Thoracic aorta (tissue), 2 donors: ENCODE data around the gene MAP3K9. TPM values are rescaled to one million over a fixed set of nuclear protein-coding genes. Genes with fewer than 3 reads are reported as not detected.

Experiments used
- ATAC-seq: fragments of 150-250 bp; one replicate; pipeline ENCODE4 v1.8.0; 2017; ENCODE audit warnings: low read depth; ENCODE audit not compliant: insufficient number of reproducible peaks, low FRiP score
- DNase-seq: peaks from one replicate; pipeline ENCODE4 v3.0.0-alpha.2; 2020; ENCODE audit warnings: low spot score
- H3K27ac ChIP-seq, 2 donors: fragments of 200-600 bp; sonication (generic); 1 replicate in 1 of 2; 2 replicates in 1 of 2; pipeline ENCODE4 v1.5.1; 2016; ENCODE audit warnings: mild to moderate bottlenecking in 2 of 2, moderate library complexity in 2 of 2
- H3K27me3 ChIP-seq: fragments of 200-600 bp; sonication (generic); replicated peaks from 2 replicates; pipeline ENCODE4 v1.6.0; 2016; ENCODE audit warnings: mild to moderate bottlenecking; ENCODE audit not compliant: insufficient read depth
- H3K36me3 ChIP-seq: fragments of 200-600 bp; sonication (generic); one replicate; pipeline ENCODE4 v1.5.1; 2016
- H3K4me1 ChIP-seq, 2 donors: fragments of 200-600 bp; sonication (generic); 1 replicate in 1 of 2; 2 replicates in 1 of 2; pipeline versions ENCODE4 v1.5.1 to v1.6.0; 2016; ENCODE audit warnings: low read depth in 2 of 2, mild to moderate bottlenecking in 1 of 2; ENCODE audit not compliant: control insufficient read depth in 1 of 2
- H3K4me3 ChIP-seq: fragments of 200-600 bp; sonication (generic); 2 replicates; pipeline ENCODE4 v1.5.1; 2016; ENCODE audit warnings: mild to moderate bottlenecking
- H3K9me3 ChIP-seq: fragments of 200-600 bp; sonication (generic); 2 replicates; pipeline ENCODE4 v1.5.1; 2016
- total RNA-seq, 2 donors: library from RNA; depleted of rRNA; stranded (reverse); fragments of >200 nt; gene quantifications; one replicate each; pipeline versions ENCODE4 v1.1.0 to v1.2.3, GENCODE V29; 2016
- TF ChIP-seq, protein P1 (sequence below): fragments of 200-600 bp; sonication (generic); IDR thresholded peaks from one replicate; pipeline ENCODE4 v1.5.1; 2019; ENCODE audit warnings: antibody characterized with exemption

MAP3K9 gene
- total RNA-seq, 2 donors from 2014 or later, result 0.63 to 1.1 TPM

DNA sequence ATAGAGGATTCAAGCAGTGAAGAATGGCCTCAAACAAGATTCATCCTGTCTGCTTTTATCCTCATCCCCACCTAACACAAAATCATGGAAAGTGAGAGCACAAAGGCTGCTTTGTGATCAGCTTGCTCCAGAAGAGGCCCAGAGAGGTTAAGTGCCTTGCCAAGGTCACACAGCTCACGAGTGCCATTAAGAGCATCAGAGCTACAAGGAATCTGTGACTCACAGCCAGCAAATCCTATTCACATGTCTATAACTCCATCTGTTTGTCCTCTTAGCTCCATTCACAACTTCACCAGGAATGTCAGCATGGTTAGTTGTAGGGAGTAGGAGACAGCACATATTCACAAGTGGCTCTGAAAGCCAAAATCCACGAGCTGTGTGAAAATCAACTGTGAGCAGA lies 87.8 kb downstream of the MAP3K9 start:
- Histone ChIP-seq H3K27ac (no peak overlapping the region), H3K27me3 (no peaks in the 10 kb centered on the region), H3K36me3 (no peaks in the 10 kb centered on the region), H3K4me1 (no peaks in the 10 kb centered on the region), H3K4me3 (no peak overlapping the region), H3K9me3 (no peaks in the 10 kb centered on the region)
- DNase-seq (no peak), ATAC-seq (no peak)
- TF ChIP-seq, protein P1, sequence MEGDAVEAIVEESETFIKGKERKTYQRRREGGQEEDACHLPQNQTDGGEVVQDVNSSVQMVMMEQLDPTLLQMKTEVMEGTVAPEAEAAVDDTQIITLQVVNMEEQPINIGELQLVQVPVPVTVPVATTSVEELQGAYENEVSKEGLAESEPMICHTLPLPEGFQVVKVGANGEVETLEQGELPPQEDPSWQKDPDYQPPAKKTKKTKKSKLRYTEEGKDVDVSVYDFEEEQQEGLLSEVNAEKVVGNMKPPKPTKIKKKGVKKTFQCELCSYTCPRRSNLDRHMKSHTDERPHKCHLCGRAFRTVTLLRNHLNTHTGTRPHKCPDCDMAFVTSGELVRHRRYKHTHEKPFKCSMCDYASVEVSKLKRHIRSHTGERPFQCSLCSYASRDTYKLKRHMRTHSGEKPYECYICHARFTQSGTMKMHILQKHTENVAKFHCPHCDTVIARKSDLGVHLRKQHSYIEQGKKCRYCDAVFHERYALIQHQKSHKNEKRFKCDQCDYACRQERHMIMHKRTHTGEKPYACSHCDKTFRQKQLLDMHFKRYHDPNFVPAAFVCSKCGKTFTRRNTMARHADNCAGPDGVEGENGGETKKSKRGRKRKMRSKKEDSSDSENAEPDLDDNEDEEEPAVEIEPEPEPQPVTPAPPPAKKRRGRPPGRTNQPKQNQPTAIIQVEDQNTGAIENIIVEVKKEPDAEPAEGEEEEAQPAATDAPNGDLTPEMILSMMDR, result no peak

DNA sequence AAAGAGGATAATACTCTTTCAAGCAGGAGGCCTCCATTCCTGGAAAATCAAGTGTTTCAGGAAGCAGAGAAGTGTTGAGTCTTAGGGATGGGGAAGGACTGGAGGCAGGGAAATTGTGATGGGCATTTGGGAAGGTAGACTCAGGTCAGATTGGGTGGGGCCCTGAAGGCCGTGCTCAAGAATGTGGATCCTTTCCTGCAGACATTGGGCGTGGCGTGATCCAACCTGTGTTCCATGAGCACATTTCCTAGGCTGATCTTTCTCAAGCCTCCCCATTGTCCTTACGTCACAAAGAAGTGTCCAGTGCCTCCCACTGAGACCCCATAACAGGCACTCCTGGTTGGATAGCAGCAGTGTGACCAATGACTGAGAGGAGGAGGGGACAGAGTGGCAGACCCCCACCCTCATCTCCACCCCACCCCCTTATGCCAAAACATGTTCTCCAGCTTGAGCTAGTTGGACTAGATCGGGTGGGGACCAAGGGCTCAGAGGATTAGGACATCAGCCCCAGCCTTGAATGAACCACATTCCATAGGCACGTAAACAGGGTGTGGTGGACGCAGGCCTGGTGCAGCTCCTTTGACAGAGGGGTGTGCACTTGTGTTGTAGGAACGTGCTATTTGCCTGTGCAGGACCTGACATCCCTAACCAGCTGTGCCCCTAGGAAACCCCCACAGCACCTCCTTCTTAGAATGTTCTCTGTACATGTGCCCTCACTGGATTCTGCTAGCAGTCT lies 90.8 kb downstream of the MAP3K9 start:
- DNase-seq (no peak), ATAC-seq (no peak)
- Histone ChIP-seq H3K4me1 (peaks cover 6 to 9% of the 10 kb centered on the region in 2 donors), H3K4me3 (no peak overlapping the region), H3K27me3 (no peaks in the 10 kb centered on the region), H3K36me3 (no peaks in the 10 kb centered on the region), H3K9me3 (no peaks in the 10 kb centered on the region), H3K27ac (no peak overlapping the region)
- TF ChIP-seq, protein P1, result no peak

DNA sequence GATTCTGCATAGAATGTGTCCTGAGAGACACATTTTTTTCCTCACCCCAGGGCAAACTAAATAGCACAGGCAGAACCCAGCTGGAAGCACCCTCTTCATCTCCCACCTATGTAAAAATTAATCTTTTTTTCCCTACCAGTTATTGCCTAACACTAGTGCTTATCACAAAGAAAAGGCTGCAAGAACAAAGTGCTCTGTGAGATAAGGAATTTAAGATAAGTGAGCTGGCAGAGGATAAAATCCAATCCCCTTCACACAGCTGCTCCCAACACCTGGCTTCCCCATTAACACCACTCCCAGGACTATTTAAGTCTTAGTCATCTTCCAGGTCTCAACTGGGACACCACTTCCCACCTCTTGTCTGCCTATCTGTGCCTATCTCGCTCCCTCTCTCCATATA lies 92.4 kb downstream of the MAP3K9 start:
- Histone ChIP-seq H3K4me1 (peaks cover 10 to 21% of the 10 kb centered on the region in 2 donors), H3K4me3 (no peak overlapping the region), H3K9me3 (no peaks in the 10 kb centered on the region), H3K27ac (no peak overlapping the region), H3K36me3 (no peaks in the 10 kb centered on the region), H3K27me3 (no peaks in the 10 kb centered on the region)
- TF ChIP-seq, protein P1, result no peak
- no peak for DNase-seq
- ATAC-seq, result no peak

DNA sequence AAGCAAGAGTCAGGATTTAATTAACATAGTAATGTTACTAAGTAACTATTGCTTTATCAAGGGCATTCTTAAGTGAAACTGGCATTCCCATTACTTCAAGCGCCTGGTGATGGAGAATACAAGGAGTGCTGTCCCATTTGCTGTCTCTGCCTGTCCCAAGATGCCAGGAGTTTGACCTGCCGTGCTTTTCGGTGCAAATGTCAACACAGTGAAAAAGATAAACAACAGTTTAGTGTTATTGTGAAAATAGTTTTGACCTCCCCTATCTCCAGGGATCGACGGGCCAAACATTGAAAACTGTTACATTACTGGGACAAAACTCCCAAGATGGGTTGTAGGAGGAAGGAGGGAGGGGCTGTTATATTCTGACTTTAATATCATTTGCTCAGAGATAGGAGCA lies 92.8 kb downstream of the MAP3K9 start:
- DNase-seq, result no peak
- no peak overlapping the region for H3K27ac ChIP-seq
- TF ChIP-seq, protein P1, result no peak
- H3K4me3 ChIP-seq, result no peak overlapping the region
- peaks cover 10 to 21% of the 10 kb centered on the region in 2 donors for H3K4me1 ChIP-seq
- H3K27me3 ChIP-seq, result no peaks in the 10 kb centered on the region
- ATAC-seq, result no peak
- H3K36me3 ChIP-seq, result no peaks in the 10 kb centered on the region
- H3K9me3 ChIP-seq, result no peaks in the 10 kb centered on the region

DNA sequence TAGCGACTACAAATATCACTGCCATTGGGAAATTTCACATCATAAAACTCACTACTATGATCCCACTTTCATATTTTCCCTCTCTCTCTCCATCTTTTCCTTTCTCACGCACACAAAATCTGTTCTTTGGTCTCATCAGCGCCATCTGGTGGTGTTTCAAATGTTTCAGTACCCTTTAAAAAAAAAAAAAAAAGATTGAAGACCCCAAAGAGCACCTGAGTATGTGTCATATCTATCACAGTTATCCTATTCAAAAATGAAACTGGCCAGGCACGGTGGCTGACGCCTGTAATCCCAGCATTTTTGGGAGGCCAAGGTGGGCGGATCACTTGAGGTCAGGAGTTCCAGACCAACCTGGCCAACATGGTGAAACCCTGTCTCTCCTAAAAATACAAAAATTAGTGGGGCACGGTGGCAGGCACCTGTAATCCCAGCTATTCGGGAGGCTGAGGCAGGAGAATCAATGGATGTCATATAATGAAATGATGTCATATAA lies 95.2 kb downstream of the MAP3K9 start:
- Histone ChIP-seq H3K36me3 (no peaks in the 10 kb centered on the region), H3K27me3 (no peaks in the 10 kb centered on the region), H3K4me3 (peak overlapping the region; percentile 48), H3K27ac (peak overlapping the region in 1 of 2 donors; percentile 68), H3K9me3 (no peaks in the 10 kb centered on the region), H3K4me1 (peaks cover 10 to 21% of the 10 kb centered on the region in 2 donors)
- TF ChIP-seq, protein P1, result peak; percentile 69
- ATAC-seq (peak; percentile 69), DNase-seq (no peak)
